Stimulated activated naive CD4-positive, alpha-beta T cell (primary cell): ENCODE results near the gene GPR153.

Source experiments
- DNase-seq, 6 experiments: peaks; one replicate each; lab custom pipeline; 2025; lab: John Stamatoyannopoulos, UW

Gene GPR153

DNA sequence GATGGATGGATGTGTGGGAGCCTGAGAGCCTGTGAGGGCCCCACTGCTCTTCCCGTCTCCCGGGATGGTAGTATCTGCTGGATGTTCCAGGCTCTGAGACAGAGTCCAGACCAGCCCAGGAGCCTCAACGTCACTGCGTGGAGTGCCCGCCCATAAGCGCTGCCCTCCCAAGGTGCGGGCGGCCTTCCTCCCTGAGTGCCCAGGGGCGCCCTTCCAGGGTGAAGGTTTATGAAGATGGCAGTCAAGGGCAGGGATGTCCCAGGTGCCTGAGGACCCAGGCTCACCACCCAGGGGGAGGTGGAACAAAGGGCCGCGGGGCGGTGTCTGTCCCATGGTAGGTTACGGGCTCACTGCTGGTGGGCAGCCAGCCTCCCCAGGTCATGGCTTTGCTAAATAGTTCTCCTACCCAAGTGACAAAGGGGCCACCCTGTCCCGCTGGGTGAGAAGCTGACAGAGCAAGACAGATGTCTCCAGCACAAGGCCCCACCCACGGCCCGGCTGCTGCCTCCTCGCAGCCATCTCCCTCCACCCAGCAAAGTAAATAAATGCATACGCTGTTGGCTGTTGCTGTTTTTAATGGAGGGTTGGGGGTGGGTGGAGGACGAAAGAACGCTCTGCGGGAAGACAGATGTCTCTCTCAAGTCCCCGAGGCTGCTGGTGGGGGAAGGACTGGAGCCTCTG lies 9.0 kb upstream of the GPR153 start:
- no peak for DNase-seq

DNA sequence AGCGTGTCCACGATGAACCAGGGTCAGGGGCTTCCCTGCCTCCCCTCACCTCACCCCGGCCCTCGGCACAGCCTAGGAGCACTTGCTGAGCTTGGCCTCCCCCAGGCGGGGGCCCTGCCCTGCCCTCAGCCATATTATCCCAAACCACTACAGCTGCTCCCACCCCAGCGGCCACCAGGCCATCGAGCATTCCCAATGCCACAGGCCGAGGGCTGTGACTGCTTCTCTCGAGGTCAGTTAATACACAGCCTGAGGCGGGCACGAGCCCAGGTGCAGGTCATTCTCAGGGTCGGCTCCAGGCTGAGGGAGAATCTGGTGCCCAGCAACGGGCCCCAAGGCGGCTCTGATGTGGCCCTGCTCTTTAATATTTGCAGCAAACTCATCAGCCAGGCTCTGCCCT lies 8.4 kb upstream of the GPR153 start:
- DNase-seq = no peak

GRCh38 chr1:6268415-6268814 lies 7.5 kb upstream of the GPR153 start:
- DNase-seq = no peak

DNA sequence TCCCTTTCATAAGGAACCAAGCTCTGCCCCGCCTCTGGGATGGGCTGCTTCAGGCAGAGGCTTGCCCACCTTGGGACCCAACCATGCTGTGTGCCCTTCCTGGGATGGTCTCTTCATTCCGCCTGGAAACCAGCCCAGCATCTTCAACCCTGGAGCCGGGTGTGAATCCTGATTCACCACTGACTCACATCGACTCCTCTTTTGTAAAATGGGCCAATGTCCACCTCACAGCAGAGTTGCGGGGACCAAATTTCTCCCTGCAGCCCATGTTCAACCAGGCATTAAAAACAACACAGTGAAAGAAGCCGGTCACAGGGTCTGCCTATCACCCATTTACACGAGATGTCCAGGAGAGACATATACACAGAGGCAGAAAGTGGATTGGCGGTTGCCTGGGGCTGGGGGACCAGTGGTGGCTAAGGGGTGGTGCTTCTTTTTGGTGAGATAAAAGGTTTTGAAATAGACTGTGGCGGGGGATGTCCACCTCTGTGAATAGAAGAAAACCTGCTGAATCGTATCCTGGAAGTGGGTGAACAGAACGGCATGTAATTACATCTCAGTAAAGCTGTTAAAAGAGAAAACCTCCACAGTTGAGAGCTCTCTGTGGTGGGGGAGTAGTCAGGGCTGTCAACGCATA lies 6.9 kb upstream of the GPR153 start:
- no peak for DNase-seq

GRCh38 chr1:6266641-6267040 lies 5.7 kb upstream of the GPR153 start:
- no peak for DNase-seq

- DNase-seq = no peak
Observed at GRCh38 chr1:6265151-6265550, 4.3 kb upstream of the GPR153 start.

- no peak for DNase-seq
Observed at GRCh38 chr1:6263716-6264115, 2.8 kb upstream of the GPR153 start.

- no peak for DNase-seq
Observed at GRCh38 chr1:6262555-6263420, 1.9 kb upstream of the GPR153 start.

DNA sequence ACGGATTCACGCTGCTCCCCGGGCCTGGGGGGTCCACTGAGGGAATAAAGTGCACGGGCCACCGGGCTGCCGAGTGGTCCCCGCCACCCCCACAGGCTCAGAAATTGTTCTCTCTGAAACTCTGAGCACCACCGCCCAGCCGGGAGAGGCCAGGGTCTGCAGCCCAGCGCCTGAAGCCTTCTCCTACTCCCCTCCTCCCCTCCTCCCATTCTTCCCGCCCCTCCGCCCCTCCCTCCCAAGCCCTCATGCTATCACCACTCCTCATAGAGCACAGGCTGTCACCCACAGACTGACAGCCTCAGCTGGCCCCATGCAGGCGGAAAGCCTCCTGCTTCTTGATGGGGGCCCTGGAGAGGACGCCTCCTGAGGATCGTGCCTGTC lies 707 bp upstream of the GPR153 start:
- no peak for DNase-seq

DNA sequence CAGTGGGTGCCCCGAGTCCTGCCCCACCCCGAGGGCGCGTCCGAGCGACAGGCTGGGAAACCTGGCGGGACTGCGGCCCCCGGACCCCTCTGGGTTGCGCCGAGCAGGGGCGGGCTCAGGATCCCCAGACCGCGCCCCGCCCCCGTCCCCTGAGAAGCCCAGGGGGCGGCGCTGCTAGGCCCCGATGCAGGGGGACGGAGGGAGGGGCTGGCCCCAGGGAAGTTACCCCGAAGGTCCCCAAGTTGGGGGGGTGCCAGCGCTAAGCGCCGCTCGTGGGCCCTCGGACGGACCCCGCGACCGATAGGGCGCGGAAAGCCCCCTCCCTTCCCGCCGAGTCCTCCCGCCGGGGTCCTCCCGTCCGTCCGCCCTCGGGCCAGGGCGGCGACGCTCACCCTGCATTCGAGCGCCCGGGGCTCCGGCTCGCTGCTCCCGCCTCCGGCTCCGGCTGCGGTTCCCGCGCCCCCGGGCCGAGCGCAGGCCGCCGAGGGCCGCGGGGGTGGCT lies 414 bp downstream of the GPR153 start:
- peak in 1 of 6 experiments; percentile 27 for DNase-seq

GRCh38 chr1:6259491-6260362 lies 1.2 kb downstream of the GPR153 start:
- peak; percentile 45 to 74 (median 62) for DNase-seq

GRCh38 chr1:6258675-6259074 lies 2.2 kb downstream of the GPR153 start:
- no peak for DNase-seq

- DNase-seq = no peak
Observed at GRCh38 chr1:6257541-6258069, 3.3 kb downstream of the GPR153 start.

DNA sequence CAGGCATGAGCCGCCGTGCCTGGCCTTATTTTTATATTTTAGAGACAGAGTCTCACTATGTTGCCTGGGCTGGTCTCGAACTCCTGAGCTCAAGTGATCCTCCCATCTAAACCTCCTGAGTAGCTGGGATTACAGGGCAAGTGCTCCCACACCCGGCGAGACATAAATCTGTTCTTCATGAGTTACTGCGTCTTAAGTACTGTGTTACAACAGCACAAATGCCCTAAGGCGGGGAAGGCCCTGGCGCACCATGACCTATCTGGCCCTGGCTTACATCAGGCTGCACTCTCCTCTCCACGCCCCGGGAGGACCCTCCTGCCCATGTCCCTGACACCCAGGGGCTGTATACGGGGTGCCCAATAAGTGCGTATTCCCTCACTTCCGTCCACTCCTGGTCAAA lies 4.3 kb downstream of the GPR153 start:
- no peak for DNase-seq

DNA sequence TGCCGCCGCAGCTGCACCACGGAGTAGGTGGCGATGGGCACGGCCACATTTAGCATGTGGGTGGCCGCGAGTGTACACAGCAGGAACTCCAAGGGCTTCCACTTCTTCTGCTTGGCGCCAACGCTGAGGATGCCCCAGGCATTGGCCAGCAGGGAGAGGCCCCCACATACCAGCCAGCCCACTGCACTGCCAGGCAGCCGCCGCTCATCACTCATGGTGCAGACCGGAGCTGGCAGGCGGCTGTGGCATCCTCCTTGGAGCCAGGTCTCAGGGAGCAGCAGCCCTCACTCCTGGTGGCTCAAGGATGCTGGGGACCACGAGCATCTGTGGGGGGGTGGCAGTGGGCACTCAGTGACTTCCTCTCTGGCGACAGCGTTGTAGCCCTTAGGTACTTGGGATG lies 6.2 kb downstream of the GPR153 start:
- no peak for DNase-seq

GRCh38 chr1:6253380-6253779 lies 7.5 kb downstream of the GPR153 start:
- no peak for DNase-seq

DNA sequence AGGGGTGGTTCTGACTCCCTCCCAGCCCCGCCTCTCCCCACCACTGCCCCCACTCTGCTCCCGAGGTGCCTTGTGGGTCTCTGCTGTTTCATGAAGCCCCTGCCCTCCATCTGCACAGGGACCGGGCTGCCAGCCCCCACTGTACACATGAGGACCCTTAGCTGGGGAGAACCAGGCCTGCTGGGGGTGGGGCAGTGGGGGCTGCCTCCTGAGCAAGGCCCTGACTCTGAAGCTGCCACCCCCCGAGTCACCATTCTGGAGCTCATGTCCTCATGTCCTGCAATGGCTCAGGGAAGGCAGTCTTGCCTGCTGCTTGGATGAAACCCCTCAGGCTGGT lies 8.6 kb downstream of the GPR153 start:
- DNase-seq = no peak

DNA sequence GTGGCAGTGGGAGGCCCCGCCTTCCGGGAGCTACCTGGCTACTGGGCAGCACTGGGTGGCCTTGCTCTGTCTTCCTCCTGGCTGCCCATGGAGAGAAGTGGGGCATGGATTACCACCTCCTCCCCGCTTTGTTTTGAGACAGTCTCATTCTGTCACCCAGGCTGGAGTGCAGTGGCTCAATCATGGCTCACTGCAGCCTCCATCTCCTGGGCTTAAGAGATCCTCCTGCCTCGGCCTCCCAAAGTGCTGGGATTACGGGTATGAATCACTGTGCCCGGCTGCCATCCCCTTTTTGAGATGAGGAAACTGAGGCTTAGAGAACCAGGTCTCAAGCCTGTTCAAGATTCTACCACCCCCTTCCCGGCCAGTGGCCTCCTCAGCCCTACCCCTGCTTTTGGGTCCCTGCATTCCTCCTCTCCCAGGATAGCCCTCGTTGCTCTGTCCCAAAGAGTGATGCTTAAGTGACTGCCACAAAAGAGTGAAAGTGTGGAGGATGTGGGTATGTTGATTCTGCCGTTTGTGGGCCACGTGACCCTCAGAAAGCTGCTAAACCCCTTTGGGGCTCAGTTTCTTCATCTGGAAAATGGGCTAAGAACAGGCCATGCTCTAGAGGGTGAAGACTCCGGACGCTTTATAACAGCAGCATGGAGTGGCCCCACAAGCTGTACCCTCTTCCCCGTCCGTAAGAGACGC lies 9.1 kb downstream of the GPR153 start:
- DNase-seq = no peak

GRCh38 chr1:6251233-6251632 lies 9.7 kb downstream of the GPR153 start:
- no peak for DNase-seq

- DNase-seq = no peak
Observed at GRCh38 chr1:6249739-6250689, 10.9 kb downstream of the GPR153 start.
